Esophagus muscularis mucosa (tissue), 4 donors: ENCODE results near the gene ATP13A3. TPM values are rescaled to one million over a fixed set of nuclear protein-coding genes. Genes with fewer than 3 reads are reported as not detected.
"Not testable (repeated sequence)": the region's sequence is repeated elsewhere in the genome, so short reads cannot be mapped to it uniquely, and the experiment has no call there.

Experiments used
- DNase-seq: peaks from one replicate; pipeline ENCODE4 v3.0.0-alpha.2; 2017; ENCODE audit errors: extremely low spot score
- H3K27ac ChIP-seq, 4 donors: fragments of 200-600 bp; sonication (generic); replicated peaks in 1 of 4; 1 replicate in 3 of 4; 2 replicates in 1 of 4; pipeline ENCODE4 v1.5.1; 2016 to 2019; ENCODE audit warnings: mild to moderate bottlenecking in 1 of 4
- H3K27me3 ChIP-seq, 4 donors: fragments of 200-600 bp; sonication (generic); one replicate each; pipeline versions ENCODE4 v1.5.1 to v1.6.0; 2016 to 2019
- H3K36me3 ChIP-seq, 4 donors: fragments of 200-600 bp; sonication (generic); one replicate each; pipeline ENCODE4 v1.5.1; 2016 to 2019
- H3K4me1 ChIP-seq, 4 donors: fragments of 200-600 bp; sonication (generic); one replicate each; pipeline ENCODE4 v1.5.1; 2016 to 2019
- H3K4me3 ChIP-seq, 4 donors: fragments of 200-600 bp; sonication (generic); 1 replicate in 2 of 4; 2 replicates in 2 of 4; pipeline ENCODE4 v1.5.1; 2016 to 2019; ENCODE audit warnings: mild to moderate bottlenecking in 4 of 4, moderate library complexity in 1 of 4
- H3K9me3 ChIP-seq, 4 donors: fragments of 200-600 bp; sonication (generic); 1 replicate in 3 of 4; 2 replicates in 1 of 4; pipeline ENCODE4 v1.5.1; 2016 to 2019
- EP300 ChIP-seq: sonication (generic); formaldehyde crosslinking; IDR thresholded peaks from one replicate; pipeline ENCODE4 v1.6.1; 2017; ENCODE audit warnings: antibody characterized with exemption
- POLR2A ChIP-seq: fragments of 450-650 bp; IDR thresholded peaks from one replicate; pipeline ENCODE4 v1.6.1; 2017; ENCODE audit warnings: antibody characterized with exemption, moderate library complexity, mild to moderate bottlenecking, low read depth
- POLR2AphosphoS5 ChIP-seq, 2 donors: sonication (generic); formaldehyde crosslinking; IDR thresholded peaks; one replicate each; pipeline ENCODE4 v1.6.1; 2017; ENCODE audit warnings: antibody characterized with exemption in 2 of 2
- WGBS: methylation state at CpG from one replicate; pipeline ENCODE4 v1.1.5; 2018; 5-methylcytosine and 5-hydroxymethylcytosine counted together
- intact Hi-C: fragments of 100-400 bp; cut with DNase I; formaldehyde crosslinking; loops from one replicate; pipeline ENCODE4 v1.15.1; 2023
- total RNA-seq, 4 donors: library from RNA; depleted of rRNA; stranded (reverse); fragments of >200 nt; gene quantifications; one replicate each; pipeline versions ENCODE4 v1.1.0 to v1.2.1, GENCODE V29; 2016
- TF ChIP-seq, protein P1 (sequence below), 3 experiments: fragments of 200-600 bp in 2 of 3; fragments of 450-650 bp in 1 of 3; sonication (generic) in 2 of 3; IDR thresholded peaks; one replicate each; pipeline ENCODE4 v1.5.1; 2017 to 2019; ENCODE audit warnings: antibody characterized with exemption in 3 of 3, mild to moderate bottlenecking in 2 of 3, moderate library complexity in 1 of 3

The ATP13A3 gene
- total RNA-seq, 4 donors from 2014 or later: 74.7 to 167 (median 91.0) TPM

GRCh38 chr3:194496217-194496919 is 9.6 kb upstream of the ATP13A3 start:
- no peaks in the 10 kb centered on the region for H3K27me3 ChIP-seq
- peaks cover 0 to 16% (median 10%) of the 10 kb centered on the region in 4 donors for H3K4me1 ChIP-seq
- no peak overlapping the region for H3K27ac ChIP-seq
- H3K36me3 ChIP-seq: no peaks in the 10 kb centered on the region
- H3K9me3 ChIP-seq: no peaks in the 10 kb centered on the region
- intact Hi-C loops: no loop called here
- peak; percentile 37 for DNase-seq
- no peak overlapping the region for H3K4me3 ChIP-seq
- no peak for TF ChIP-seq POLR2A
- TF ChIP-seq, protein P1, sequence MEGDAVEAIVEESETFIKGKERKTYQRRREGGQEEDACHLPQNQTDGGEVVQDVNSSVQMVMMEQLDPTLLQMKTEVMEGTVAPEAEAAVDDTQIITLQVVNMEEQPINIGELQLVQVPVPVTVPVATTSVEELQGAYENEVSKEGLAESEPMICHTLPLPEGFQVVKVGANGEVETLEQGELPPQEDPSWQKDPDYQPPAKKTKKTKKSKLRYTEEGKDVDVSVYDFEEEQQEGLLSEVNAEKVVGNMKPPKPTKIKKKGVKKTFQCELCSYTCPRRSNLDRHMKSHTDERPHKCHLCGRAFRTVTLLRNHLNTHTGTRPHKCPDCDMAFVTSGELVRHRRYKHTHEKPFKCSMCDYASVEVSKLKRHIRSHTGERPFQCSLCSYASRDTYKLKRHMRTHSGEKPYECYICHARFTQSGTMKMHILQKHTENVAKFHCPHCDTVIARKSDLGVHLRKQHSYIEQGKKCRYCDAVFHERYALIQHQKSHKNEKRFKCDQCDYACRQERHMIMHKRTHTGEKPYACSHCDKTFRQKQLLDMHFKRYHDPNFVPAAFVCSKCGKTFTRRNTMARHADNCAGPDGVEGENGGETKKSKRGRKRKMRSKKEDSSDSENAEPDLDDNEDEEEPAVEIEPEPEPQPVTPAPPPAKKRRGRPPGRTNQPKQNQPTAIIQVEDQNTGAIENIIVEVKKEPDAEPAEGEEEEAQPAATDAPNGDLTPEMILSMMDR (IDR thresholded peaks at IDR 0.05): no peak
- TF ChIP-seq POLR2AphosphoS5 (IDR thresholded peaks at IDR 0.05): no peak
- no peak for TF ChIP-seq EP300
- WGBS: 71% methylated on average over 7 of the region's 7 CpGs

DNA sequence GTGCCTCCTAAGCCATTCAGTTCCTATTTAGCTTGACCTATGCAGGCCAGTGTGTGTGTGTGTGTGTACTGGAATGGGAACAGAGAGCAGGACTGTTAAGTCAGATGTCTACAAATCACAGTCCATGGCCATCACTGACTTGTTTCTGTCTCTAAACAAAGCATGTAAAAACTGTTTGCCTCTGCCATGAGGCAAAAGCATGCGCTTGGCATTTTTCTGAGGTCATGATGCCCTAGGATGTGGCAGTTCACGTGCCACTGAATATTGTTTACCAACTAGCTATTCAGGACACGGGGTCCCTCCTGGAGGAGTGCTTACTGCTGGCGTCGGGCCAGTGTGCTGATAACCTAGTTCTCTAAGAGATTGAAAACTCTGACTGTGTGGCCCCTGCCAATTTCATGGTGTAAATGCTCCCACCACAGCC is 8.2 kb upstream of the ATP13A3 start:
- 86% methylated on average over 5 of the region's 5 CpGs for WGBS
- H3K27ac ChIP-seq: no peak overlapping the region
- TF ChIP-seq POLR2A: no peak

DNA sequence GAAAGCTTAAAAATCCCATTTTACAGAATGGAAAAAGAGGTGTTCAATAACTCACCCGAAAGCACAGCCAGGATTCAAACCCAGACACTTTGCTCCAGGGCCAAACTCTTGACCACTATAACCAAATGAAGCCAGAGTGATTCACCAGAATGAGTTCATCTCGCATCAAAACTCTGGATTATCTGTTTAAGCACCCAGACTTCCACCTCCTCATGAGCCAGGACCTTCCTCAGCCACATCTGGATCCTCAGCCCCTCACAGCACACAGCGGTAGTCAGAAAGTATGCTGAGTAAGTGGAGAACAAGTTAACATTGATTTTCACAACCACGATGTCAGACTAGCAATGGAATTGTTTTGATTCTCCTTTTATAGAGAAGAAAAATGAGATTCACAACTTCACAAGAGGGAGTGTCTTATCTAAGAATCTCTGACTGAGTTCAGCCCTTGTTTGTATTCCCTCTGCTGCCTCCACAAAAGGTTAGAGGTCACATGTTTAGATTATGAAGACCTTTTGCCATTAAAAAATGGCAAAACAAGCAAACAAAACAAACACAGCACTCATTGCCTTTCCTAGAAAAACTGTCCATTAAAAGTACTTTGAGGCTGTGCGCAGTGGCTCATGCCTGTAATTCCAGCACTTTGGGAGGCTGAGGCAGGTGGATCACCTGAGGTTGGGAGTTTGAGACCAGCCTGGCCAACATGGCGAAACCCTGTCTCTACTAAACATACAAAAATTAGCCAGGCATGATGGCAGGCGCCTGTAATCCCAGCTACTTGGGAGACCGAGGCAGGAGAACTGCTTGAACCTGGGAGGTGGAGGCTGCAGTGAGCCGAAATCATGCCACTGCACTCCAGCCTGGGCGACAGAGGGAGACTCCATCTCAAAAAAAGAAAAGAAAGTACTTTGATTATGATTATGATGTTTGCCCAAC is 7.5 kb upstream of the ATP13A3 start:
- WGBS: 80% methylated on average over 10 of the region's 10 CpGs
- H3K36me3 ChIP-seq, intact Hi-C loops, H3K4me3 ChIP-seq, H3K27ac ChIP-seq, H3K9me3 ChIP-seq, H3K27me3 ChIP-seq: not testable (repeated sequence)
- DNase-seq: peak; percentile 42
- peaks cover 0 to 16% (median 10%) of the 10 kb centered on the region in 4 donors for H3K4me1 ChIP-seq

More for the DNA sequence above, 8.2 kb upstream of the ATP13A3 start:
- intact Hi-C loops: no loop called here
- H3K4me1 ChIP-seq: peaks cover 0 to 16% (median 10%) of the 10 kb centered on the region in 4 donors
- H3K36me3 ChIP-seq: no peaks in the 10 kb centered on the region
- peak; percentile 66 for DNase-seq
- no peak overlapping the region for H3K4me3 ChIP-seq
- no peaks in the 10 kb centered on the region for H3K27me3 ChIP-seq
- no peaks in the 10 kb centered on the region for H3K9me3 ChIP-seq

GRCh38 chr3:194492001-194492400 is 5.2 kb upstream of the ATP13A3 start:
- intact Hi-C loops: no loop called here
- no peaks in the 10 kb centered on the region for H3K36me3 ChIP-seq
- H3K27me3 ChIP-seq: no peaks in the 10 kb centered on the region
- no peak for DNase-seq
- H3K9me3 ChIP-seq: no peaks in the 10 kb centered on the region
- no peak overlapping the region for H3K27ac ChIP-seq
- TF ChIP-seq POLR2AphosphoS5 (IDR thresholded peaks at IDR 0.05) (no peak), POLR2A (no peak), EP300 (no peak)
- TF ChIP-seq, protein P1 (IDR thresholded peaks at IDR 0.05): no peak
- WGBS: 85% methylated on average over 5 of the region's 5 CpGs
- H3K4me1 ChIP-seq: peaks cover 4 to 15% (median 11%) of the 10 kb centered on the region in 4 donors
- H3K4me3 ChIP-seq: no peak overlapping the region

DNA sequence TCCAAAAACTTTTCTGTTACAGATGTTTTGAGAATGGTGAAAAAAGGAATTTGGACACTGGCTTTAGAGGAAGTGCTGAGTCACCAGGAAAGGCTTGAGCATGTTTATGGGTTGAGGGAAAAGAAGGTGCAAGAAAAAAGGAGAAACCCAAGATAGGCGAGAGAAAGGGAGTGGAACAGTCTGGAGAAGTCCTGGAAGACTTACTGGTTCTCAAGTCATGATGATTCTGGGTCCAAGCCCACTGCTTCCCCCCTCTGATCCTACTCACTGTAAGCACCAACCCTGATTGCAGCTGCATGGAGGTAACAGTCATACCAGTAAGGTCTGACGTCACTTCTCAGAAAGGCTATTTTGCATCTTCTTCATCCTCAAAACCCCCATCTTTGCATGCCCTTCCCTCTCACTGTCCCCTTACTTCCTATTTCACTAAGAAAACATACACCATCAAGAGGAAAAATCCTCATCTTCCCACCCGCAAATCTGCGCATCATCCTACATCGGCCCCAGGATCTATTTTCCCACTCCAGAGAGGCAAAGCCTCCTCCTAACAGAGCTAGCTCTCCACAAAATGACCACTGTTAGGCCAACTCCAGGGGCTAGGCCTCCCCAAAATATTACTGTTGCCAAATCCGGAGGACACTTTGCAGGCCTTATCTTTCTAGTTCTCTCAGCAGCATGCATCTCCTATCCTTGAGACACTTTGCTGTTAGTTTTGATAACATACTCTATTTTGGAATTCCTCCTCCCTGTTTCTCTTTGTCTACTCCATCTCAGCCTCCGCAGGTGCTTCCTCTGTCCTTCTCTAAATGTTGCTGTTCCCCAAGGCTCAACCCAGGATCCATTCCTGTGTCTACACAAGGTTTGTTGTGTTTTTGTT is 3.2 kb upstream of the ATP13A3 start:
- Histone ChIP-seq H3K4me1 (peaks cover 7 to 26% (median 21%) of the 10 kb centered on the region in 4 donors), H3K4me3 (no peak overlapping the region), H3K27me3 (no peaks in the 10 kb centered on the region), H3K9me3 (no peaks in the 10 kb centered on the region), H3K27ac (peak overlapping the region in 1 of 4 donors; percentile 41), H3K36me3 (no peaks in the 10 kb centered on the region)
- intact Hi-C loops: no loop called here
- DNase-seq: peak; percentile 78
- TF ChIP-seq POLR2AphosphoS5 (IDR thresholded peaks at IDR 0.05): no peak
- 90% methylated on average over 7 of the region's 7 CpGs for WGBS
